K562 (cell line): ENCODE results near the gene ANKRD44. TPM values are rescaled to one million over a fixed set of nuclear protein-coding genes. Genes with fewer than 3 reads are reported as not detected.

Experiments used
- ATAC-seq: fragments of 200-7000 bp; cut with Tn5 transposase; 3 replicates; pipeline ENCODE4 v1.9.1; 2020; ENCODE audit warnings: moderate library complexity
- BruUV-seq: library from RNA; stranded (reverse); fragments of 400-500 nt; replicated peaks from 2 replicates; lab custom pipeline; 2021; lab: Mats Ljungman, UMichigan
- CTCF ChIA-PET: fragments of 300-600 bp; formaldehyde crosslinking; extraction: SDS; loops from one replicate; lab custom pipeline; 2021; ENCODE audit warnings: low intra/inter-chr PET ratio; lab: Yijun Ruan, JAX
- POLR2A ChIA-PET: fragments of 300-600, 350-650 bp; sonication (Branson Sonifier 250); formaldehyde crosslinking; extraction: SDS; loops from one replicate; lab custom pipeline; 2021; ENCODE audit warnings: antibody characterized with exemption, inconsistent platforms; lab: Yijun Ruan, JAX
- DNase-seq, 4 experiments: peaks; one replicate each; pipeline versions ENCODE4 v3.0.0 to v3.0.0-alpha.2; 2011 to 2018; ENCODE audit warnings: low spot score in 3 of 4, mixed read lengths in 3 of 4; ENCODE audit errors: extremely low read depth in 1 of 4
- FAIRE-seq: peaks from 2 replicates; lab custom pipeline; 2011; peaks lifted over from hg19 to GRCh38; lab: Jason Lieb, UNC
- H2AFZ ChIP-seq: 2 replicates; pipeline ENCODE4 v1.6.0; 2011; ENCODE audit warnings: low read depth, low read length, control low read depth, inconsistent platforms
- H3K27ac ChIP-seq: fragments of 200-600 bp; 3 replicates; pipeline ENCODE4 v1.8.0; 2011; ENCODE audit warnings: low read depth, mild to moderate bottlenecking, control low read depth, inconsistent platforms, low read length, moderate library complexity, mixed read lengths; ENCODE audit errors: extremely low read depth
- H3K27me3 ChIP-seq, 2 experiments: fragments of 300-600 bp in 1 of 2; 2 replicates in 1 of 2; 3 replicates in 1 of 2; pipeline versions ENCODE4 v1.6.0 to v1.8.0; 2011; ENCODE audit warnings: inconsistent platforms in 2 of 2, low read length in 2 of 2, mild to moderate bottlenecking in 1 of 2, mixed read lengths in 1 of 2, moderate library complexity in 1 of 2; ENCODE audit not compliant: control insufficient read depth in 2 of 2, insufficient read depth in 2 of 2
- H3K36me3 ChIP-seq: fragments of 300-600 bp; 3 replicates; pipeline ENCODE4 v1.8.0; 2011; ENCODE audit warnings: mild to moderate bottlenecking, low read length, inconsistent platforms; ENCODE audit not compliant: control insufficient read depth, insufficient read depth
- H3K4me1 ChIP-seq, 2 experiments: fragments of 200-600 bp in 1 of 2; replicated peaks in 1 of 2; 2 replicates in 1 of 2; 3 replicates in 1 of 2; pipeline versions ENCODE4 v1.5.1 to v1.8.0; 2011; ENCODE audit warnings: inconsistent platforms in 2 of 2, low read length in 2 of 2, mild to moderate bottlenecking in 1 of 2, mixed read lengths in 1 of 2, moderate library complexity in 1 of 2; ENCODE audit not compliant: control insufficient read depth in 2 of 2, insufficient read depth in 2 of 2
- H3K4me2 ChIP-seq: 2 replicates; pipeline ENCODE4 v1.6.1; 2011; ENCODE audit warnings: low read length, control low read depth, inconsistent platforms, mixed read lengths; ENCODE audit not compliant: insufficient read depth
- H3K4me3 ChIP-seq: fragments of 200-600 bp; sonication (generic), shearing (Covaris generic); 2 replicates; pipeline ENCODE4 v1.5.1; 2016; ENCODE audit warnings: control low read depth, inconsistent platforms
- H3K79me2 ChIP-seq: fragments of 200-600 bp; 3 replicates; pipeline ENCODE4 v1.8.0; 2011; ENCODE audit warnings: low read length, inconsistent platforms; ENCODE audit not compliant: control insufficient read depth, insufficient read depth
- H3K9ac ChIP-seq, 2 experiments: 2 replicates each; pipeline versions ENCODE4 v1.6.0 to v1.6.1; 2011; ENCODE audit warnings: low read depth in 2 of 2, low read length in 2 of 2, control low read depth in 1 of 2, inconsistent platforms in 1 of 2, mild to moderate bottlenecking in 1 of 2, mixed read lengths in 1 of 2; ENCODE audit not compliant: insufficient read depth in 1 of 2
- H3K9me1 ChIP-seq: one replicate; pipeline ENCODE4 v1.6.0; 2011; ENCODE audit warnings: inconsistent platforms, mild to moderate bottlenecking, low read length, moderate library complexity; ENCODE audit not compliant: control insufficient read depth, insufficient read depth
- H3K9me3 ChIP-seq: replicated peaks from 2 replicates; pipeline ENCODE4 v1.5.1; 2011; ENCODE audit warnings: low read depth, low read length, inconsistent platforms; ENCODE audit not compliant: control insufficient read depth, insufficient read depth
- H4K20me1 ChIP-seq: replicated peaks from 2 replicates; pipeline ENCODE4 v1.6.1; 2011; ENCODE audit warnings: low read length, inconsistent platforms, mixed read lengths; ENCODE audit not compliant: control insufficient read depth, insufficient read depth
- ARID2 ChIP-seq: fragments of 450-650 bp; IDR thresholded peaks from 2 replicates; pipeline ENCODE4 v1.6.1; 2017; ENCODE audit warnings: antibody characterized with exemption, mild to moderate bottlenecking
- ATF7 ChIP-seq: fragments of 450-650 bp; IDR thresholded peaks from 2 replicates; pipeline ENCODE4 v1.7.1; 2014; ENCODE audit warnings: mild to moderate bottlenecking, moderate library complexity
- CAMTA2 ChIP-seq: fragments of 250-450 bp; sonication (Bioruptor Pico); conservative IDR thresholded peaks from 2 replicates; pipeline ENCODE4 v1.5.1; 2022
- ELF1 ChIP-seq: fragments of 200-800 bp; sonication (Bioruptor generic); IDR thresholded peaks from 2 replicates; pipeline ENCODE4 v1.6.1; 2016; ENCODE audit warnings: missing genetic modification characterization, missing compliant biosample characterization
- GABPA ChIP-seq: fragments of 200-800 bp; sonication (Bioruptor generic); conservative IDR thresholded peaks from 2 replicates; pipeline ENCODE4 v1.6.1; 2016; ENCODE audit warnings: low read depth, missing genetic modification characterization, missing compliant biosample characterization
- HOXB6 ChIP-seq: fragments of 250-450 bp; sonication (Bioruptor Pico); IDR thresholded peaks from 2 replicates; pipeline ENCODE4 v1.5.1; 2022; ENCODE audit warnings: mild to moderate bottlenecking, borderline replicate concordance
- NCOA2 ChIP-seq, 2 experiments: fragments of 450-650 bp; IDR thresholded peaks; 2 replicates each; pipeline ENCODE4 v1.6.1; 2018; ENCODE audit warnings: mild to moderate bottlenecking in 2 of 2, moderate library complexity in 1 of 2; ENCODE audit not compliant: partially characterized antibody in 2 of 2
- PYGO2 ChIP-seq: fragments of 450-650 bp; IDR thresholded peaks from 2 replicates; pipeline ENCODE4 v1.6.1; 2016; ENCODE audit warnings: mild to moderate bottlenecking, missing genetic modification characterization, moderate library complexity, missing compliant biosample characterization
- SIN3A ChIP-seq, 2 experiments: fragments of 150-350 bp in 1 of 2; IDR thresholded peaks; 2 replicates each; pipeline ENCODE4 v1.6.1; 2011 to 2016; ENCODE audit warnings: borderline replicate concordance in 2 of 2, low read depth in 2 of 2, low read length in 2 of 2, mild to moderate bottlenecking in 2 of 2, moderate library complexity in 2 of 2; ENCODE audit not compliant: control insufficient read depth in 1 of 2
- SMARCA5 ChIP-seq: fragments of 450-650 bp; IDR thresholded peaks from 2 replicates; pipeline ENCODE4 v1.6.1; 2016
- SPI1 ChIP-seq: IDR thresholded peaks from 2 replicates; pipeline ENCODE4 v1.6.1; 2011; ENCODE audit warnings: low read depth, low read length, control low read depth, borderline replicate concordance
- ZBTB40 ChIP-seq, 2 experiments: fragments of 450-650 bp in 1 of 2; sonication (generic) in 1 of 2; formaldehyde crosslinking in 1 of 2; IDR thresholded peaks; 2 replicates each; pipeline versions ENCODE4 v1.7.1 to v1.9.0; 2016 to 2022; ENCODE audit warnings: inconsistent platforms in 1 of 2, mild to moderate bottlenecking in 1 of 2, missing genetic modification reagents in 1 of 2
- ZFP1 ChIP-seq: fragments of 450-650 bp; formaldehyde crosslinking; IDR thresholded peaks from 2 replicates; pipeline ENCODE4 v1.4.0; 2020; ENCODE audit warnings: mild to moderate bottlenecking, mixed read lengths
- ZNF232 ChIP-seq: sonication (generic); formaldehyde crosslinking; IDR thresholded peaks from 2 replicates; pipeline ENCODE4 v1.8.0; 2022; ENCODE audit warnings: mild to moderate bottlenecking, missing genetic modification reagents
- WGBS: fragments of 100-300 bp; shearing (Covaris generic); methylation state at CpG from one replicate; pipeline ENCODE4 v1.1.6; 2016; ENCODE audit warnings: low coverage, mixed read lengths; ENCODE audit not compliant: insufficient coverage; ENCODE audit errors: missing lambda C conversion rate; 5-methylcytosine and 5-hydroxymethylcytosine counted together
- in situ Hi-C: fragments of 300-500 bp; cut with MboI; formaldehyde crosslinking; loops from 4 replicates; pipeline ENCODE4 v1.15.0; 2018; ENCODE audit warnings: inconsistent platforms, mixed read lengths
- intact Hi-C: fragments of 100-400 bp; cut with micrococcal nuclease; formaldehyde crosslinking; loops from 2 replicates; pipeline ENCODE4 v1.14.2; 2022
- polyA plus RNA-seq, 8 experiments: library from polyadenylated mRNA; depleted of rRNA in 4 of 8; stranded (reverse) in 5 of 8; unstranded in 3 of 8; fragments of >200 nt; fragmentation: Nextera tagmentation in 2 of 8; fragmentation: Illumina TruSeq in 1 of 8; extraction: Ambion mirVana in 2 of 8; extraction: Trizol in 1 of 8; gene quantifications; 2 replicates each; pipeline versions ENCODE4 v1.2.1 to v1.2.3, GENCODE V29; 2011 to 2014; ENCODE audit warnings: inconsistent platforms in 1 of 8, missing spikeins in 1 of 8
- total RNA-seq, 7 experiments: library from RNA; depleted of rRNA in 6 of 7; stranded (reverse); fragments of >200 nt in 6 of 7; fragmentation: Illumina TruSeq in 2 of 7; extraction: Trizol in 2 of 7; gene quantifications; 2 replicates each; pipeline versions ENCODE4 v1.2.1 to v1.2.3, GENCODE V29; 2011 to 2021; ENCODE audit warnings: low replicate concordance in 1 of 7

Gene ANKRD44
- total and polyA plus RNA-seq, 9 of the 15 experiments (the other 6 are each of a cell fraction or from before 2014, with no cell fraction given), result 0.03 to 0.64 (median 0.07) TPM; not detected in 3

GRCh38 chr2:197198890-197199289, 111.7 kb downstream of the ANKRD44 start:
- no peak; the same call in 2 of the 3 replicates for ATAC-seq
- no peak for TF ChIP-seq SPI1
- TF ChIP-seq ARID2, result no peak
- TF ChIP-seq GABPA (tag), result peak; percentile 70
- TF ChIP-seq HOXB6 (CRISPR knock-in tag), result no peak
- TF ChIP-seq ZNF232 (CRISPR knock-in tag), result no peak
- 0 out of 2 replicates have a peak, but pooled peaks have one; percentile 25 for TF ChIP-seq ZBTB40 (IDR thresholded peaks at IDR 0.05)
- no peak for TF ChIP-seq ZBTB40 (CRISPR knock-in tag; IDR thresholded peaks at IDR 0.05)
- TF ChIP-seq PYGO2 (tag), result no peak
- TF ChIP-seq ZFP1 (CRISPR knock-in tag), result no peak
- TF ChIP-seq CAMTA2 (CRISPR knock-in tag), result no peak
- no peak for TF ChIP-seq ATF7
- peak; percentile 33; the same call in 1 of the 2 replicates for TF ChIP-seq ELF1 (tag)
- TF ChIP-seq NCOA2 (IDR thresholded peaks at IDR 0.05; ENCODE audit: partially characterized antibody in 2 of 2), result no peak
- no peak for TF ChIP-seq SMARCA5
- no peak for TF ChIP-seq SIN3A (IDR thresholded peaks at IDR 0.05; ENCODE audit: borderline replicate concordance in 2 of 2, control insufficient read depth in 1 of 2, low read depth in 2 of 2, low read length in 2 of 2)

More at GRCh38 chr2:197198890-197199289, 111.7 kb downstream of the ANKRD44 start:
- in situ Hi-C loops (no loop called here), intact Hi-C loops (no loop called here)
- Histone ChIP-seq H3K4me3 (no peak overlapping the region), H3K27me3 (no peaks in the 10 kb centered on the region; a peak in 1 of 5 replicates), H3K4me2 (peak overlapping the region; percentile 55), H3K9me3 (no peaks in the 10 kb centered on the region), H2AFZ (no peak overlapping the region), H3K79me2 (no peaks in the 10 kb centered on the region), H3K4me1 (no peaks in the 10 kb centered on the region), H4K20me1 (no peaks in the 10 kb centered on the region; the same call in 1 of the 2 replicates), H3K36me3 (no peaks in the 10 kb centered on the region), H3K27ac (no peak overlapping the region), H3K9me1 (no peaks in the 10 kb centered on the region), H3K9ac (no peak overlapping the region; a peak in 1 of 4 replicates)
- ChIA-PET CTCF (no interaction called here), POLR2A (no interaction called here)
- no TSS peak for BruUV-seq
- WGBS, result 7% methylated on average over 12 of the region's 12 CpGs
- peak in 1 of 4 experiments; percentile 11 for DNase-seq
- no peak for FAIRE-seq
